ENCODE results near the gene USP32. TPM values are rescaled to one million over a fixed set of nuclear protein-coding genes. Genes with fewer than 3 reads are reported as not detected.

USP32 gene
- polyA plus RNA-seq, 1 donor (not counting 4 experiments of a cell fraction or from before 2014, with no cell fraction given) = 37.6 TPM

GRCh38 chr17:60142872-60143499, 248.9 kb downstream of the USP32 start:
- peak overlapping the region; percentile 50 for H2AFZ ChIP-seq (ENCODE audit: control insufficient read depth, low read length)
- H4K20me1 ChIP-seq (ENCODE audit: control insufficient read depth, extremely low read depth, insufficient read depth, low read length) = no peaks in the 10 kb centered on the region
- DNase-seq (ENCODE audit: low read depth, low spot score) (peak; percentile 67), FAIRE-seq (peak; percentile 96)
- H3K9ac ChIP-seq (ENCODE audit: control insufficient read depth, extremely low read depth, insufficient read depth, low read length) = no peak overlapping the region
- H3K9me3 ChIP-seq (ENCODE audit: control insufficient read depth, low read depth, low read length) = no peaks in the 10 kb centered on the region
- H3K27me3 ChIP-seq (ENCODE audit: control insufficient read depth, extremely low read depth, insufficient read depth, low read length) = peaks cover 77% of the 10 kb centered on the region
- dilution Hi-C loops (cut with MboI; ENCODE audit: extremely low pct_ligation_motif_present, low sequenced_read_pairs) = no loop called here
- no peaks in the 10 kb centered on the region for H3K36me3 ChIP-seq (ENCODE audit: control insufficient read depth in 2 of 2, extremely low read depth in 1 of 2, insufficient read depth in 2 of 2, low read length in 2 of 2)
- H3K27ac ChIP-seq (ENCODE audit: control insufficient read depth, insufficient read depth, low read length) = no peak overlapping the region
- no peaks in the 10 kb centered on the region for H3K79me2 ChIP-seq (ENCODE audit: control insufficient read depth, insufficient read depth, low read length)
- H3K4me1 ChIP-seq (ENCODE audit: control insufficient read depth, extremely low read depth, insufficient read depth, low read length) = peaks cover 16% of the 10 kb centered on the region
- no peak for TF ChIP-seq EZH2 (IDR thresholded peaks at IDR 0.05; ENCODE audit: low read length)
- TF ChIP-seq CTCF (optimal IDR thresholded peaks at IDR 0.05 in 1 of 3, IDR thresholded peaks at IDR 0.05 in 1 of 3, conservative IDR thresholded peaks at IDR 0.05 in 1 of 3; ENCODE audit: extremely low read depth in 1 of 3, insufficient read depth in 2 of 3, low read length in 3 of 3) = peak; percentile 82 to 95 (median 84)
- peak overlapping the region; percentile 79 for H3K4me2 ChIP-seq (ENCODE audit: control insufficient read depth, extremely low read depth, insufficient read depth, low read depth, low read length)
- H3K4me3 ChIP-seq (ENCODE audit: control insufficient read depth in 2 of 3, extremely low read depth in 1 of 3, insufficient read depth in 2 of 3, low read depth in 1 of 3, low read length in 3 of 3) = peak overlapping the region in 1 of 3 experiments; percentile 73
- peaks cover 2% of the 10 kb centered on the region for H3K9me1 ChIP-seq (ENCODE audit: control insufficient read depth, extremely low read depth, insufficient read depth, low read length)

- no peaks in the 10 kb centered on the region for H3K36me3 ChIP-seq (ENCODE audit: control insufficient read depth in 2 of 2, extremely low read depth in 1 of 2, insufficient read depth in 2 of 2, low read length in 2 of 2)
- FAIRE-seq (no peak), DNase-seq (ENCODE audit: low read depth, low spot score) (no peak)
- no peak overlapping the region for H2AFZ ChIP-seq (ENCODE audit: control insufficient read depth, low read length)
- no peak overlapping the region for H3K27ac ChIP-seq (ENCODE audit: control insufficient read depth, insufficient read depth, low read length)
- H3K79me2 ChIP-seq (ENCODE audit: control insufficient read depth, insufficient read depth, low read length) = no peaks in the 10 kb centered on the region
- no peak for TF ChIP-seq CTCF (optimal IDR thresholded peaks at IDR 0.05 in 1 of 3, IDR thresholded peaks at IDR 0.05 in 1 of 3, conservative IDR thresholded peaks at IDR 0.05 in 1 of 3; ENCODE audit: extremely low read depth in 1 of 3, insufficient read depth in 2 of 3, low read length in 3 of 3)
- peak; percentile 71 for TF ChIP-seq EZH2 (IDR thresholded peaks at IDR 0.05; ENCODE audit: low read length)
- H3K9me3 ChIP-seq (ENCODE audit: control insufficient read depth, low read depth, low read length) = no peaks in the 10 kb centered on the region
- dilution Hi-C loops (cut with MboI; ENCODE audit: extremely low pct_ligation_motif_present, low sequenced_read_pairs) = no loop called here
- no peaks in the 10 kb centered on the region for H3K9me1 ChIP-seq (ENCODE audit: control insufficient read depth, extremely low read depth, insufficient read depth, low read length)
- H3K27me3 ChIP-seq (ENCODE audit: control insufficient read depth, extremely low read depth, insufficient read depth, low read length) = peaks cover 62% of the 10 kb centered on the region
- H3K4me3 ChIP-seq (ENCODE audit: control insufficient read depth in 2 of 3, extremely low read depth in 1 of 3, insufficient read depth in 2 of 3, low read depth in 1 of 3, low read length in 3 of 3) = peak overlapping the region in 1 of 3 experiments; percentile 30
- H3K4me1 ChIP-seq (ENCODE audit: control insufficient read depth, extremely low read depth, insufficient read depth, low read length) = peaks cover 16% of the 10 kb centered on the region
- peak overlapping the region; percentile 52 for H3K4me2 ChIP-seq (ENCODE audit: control insufficient read depth, extremely low read depth, insufficient read depth, low read depth, low read length)
- no peak overlapping the region for H3K9ac ChIP-seq (ENCODE audit: control insufficient read depth, extremely low read depth, insufficient read depth, low read length)
- no peaks in the 10 kb centered on the region for H4K20me1 ChIP-seq (ENCODE audit: control insufficient read depth, extremely low read depth, insufficient read depth, low read length)
Measured at GRCh38 chr17:60141111-60142018, 250.6 kb downstream of the USP32 start.
